Measurements from ENCODE around the gene TPST1.

GRCh38 chr7:66296557-66296956, 91.4 kb downstream of the TPST1 start:
- TF ChIP-seq POLR2A (IDR thresholded peaks at IDR 0.05), result no peak
- no peak for TF ChIP-seq POLR2AphosphoS5 (IDR thresholded peaks at IDR 0.05)
